Activated naive CD8-positive, alpha-beta T cell treated with anti-CD3 and anti-CD28 coated beads, Interleukin-2, amount 10 ng/mL, durations not matched to agents 7 days and 5 days (primary cell): Measurements from ENCODE around the gene PAQR7. TPM values are rescaled to one million over a fixed set of nuclear protein-coding genes. Genes with fewer than 3 reads are reported as not detected.
A peak's percentile ranks its signal among the peaks of the same experiment; 100 is the strongest.

Experiments
- ATAC-seq: fragments of 150-1000 bp; cut with Tn5 transposase; one replicate; pipeline ENCODE4 v1.10.0; 2021; ENCODE audit warnings: low read depth, moderate library complexity
- POLR2A ChIA-PET: fragments of 350-600 bp; sonication (Branson Sonifier 250); formaldehyde crosslinking; loops from one replicate; lab custom pipeline; 2021; ENCODE audit warnings: antibody characterized with exemption; lab: Charles Lee
- DNase-seq: peaks from one replicate; pipeline ENCODE4 v3.0.0; 2021
- H3K27ac Mint-ChIP-seq: one replicate; pipeline ENCODE4 v1.8.0; 2022; ENCODE audit warnings: mild to moderate bottlenecking, mixed read lengths
- H3K27me3 Mint-ChIP-seq: one replicate; pipeline ENCODE4 v1.8.0; 2022; ENCODE audit warnings: mild to moderate bottlenecking, moderate library complexity, mixed read lengths
- H3K36me3 Mint-ChIP-seq: one replicate; pipeline ENCODE4 v1.8.0; 2021; ENCODE audit warnings: mild to moderate bottlenecking, mixed read lengths
- H3K4me1 Mint-ChIP-seq: one replicate; pipeline ENCODE4 v1.8.0; 2021; ENCODE audit warnings: mixed read lengths
- H3K4me3 Mint-ChIP-seq: one replicate; pipeline ENCODE4 v1.8.0; 2022; ENCODE audit warnings: mild to moderate bottlenecking, moderate library complexity, mixed read lengths
- H3K9me3 Mint-ChIP-seq: one replicate; pipeline ENCODE4 v1.8.0; 2021; ENCODE audit warnings: mixed read lengths
- total RNA-seq, 2 experiments: library from RNA; stranded (reverse); gene quantifications; one replicate each; pipeline ENCODE4 v1.2.3, GENCODE V29; 2021

The PAQR7 gene
- total RNA-seq = 1 to 10 TPM; 4.7 to 5.2 TPM

GRCh38 chr1:25875154-25875855 is at the start of gene PAQR7:
PAQR7 (minus strand) TSS chr1:25875708; CDS start chr1:25863839, 11,869 bp downstream.
- peaks cover 19% of the 10 kb centered on the region for H3K27me3 Mint-ChIP-seq
- peak within 1 kb of the TSS; percentile 66 for H3K27ac Mint-ChIP-seq
- POLR2A ChIA-PET = interaction anchor here (0.9 to 2.0 kb wide), 7 partner anchors 9 to 127 kb away, joined by 4 to 11 read pairs (median 5); partner anchors contain the start of genes MTFR1L and PAFAH2
- no peaks in the 10 kb centered on the region for H3K36me3 Mint-ChIP-seq
- no peaks in the 10 kb centered on the region for H3K9me3 Mint-ChIP-seq
- H3K4me3 Mint-ChIP-seq = peak within 1 kb of the TSS; percentile 90
- ATAC-seq = peak; percentile 86
- H3K4me1 Mint-ChIP-seq = peaks cover 9% of the 10 kb centered on the region
- peak; percentile 80 for DNase-seq

GRCh38 chr1:25924454-25924853 is 48.9 kb upstream of the PAQR7 start:
- Mint-ChIP-seq H3K9me3 (no peaks in the 10 kb centered on the region), H3K27ac (no peak overlapping the region), H3K27me3 (peaks cover 42% of the 10 kb centered on the region), H3K4me1 (peaks cover 11% of the 10 kb centered on the region), H3K36me3 (no peaks in the 10 kb centered on the region), H3K4me3 (no peak overlapping the region)
- no peak for ATAC-seq
- POLR2A ChIA-PET = no interaction called here
- DNase-seq = no peak

- Mint-ChIP-seq H3K4me1 (peaks cover 16% of the 10 kb centered on the region), H3K27me3 (peaks cover 42% of the 10 kb centered on the region), H3K27ac (peak overlapping the region; percentile 16), H3K9me3 (no peaks in the 10 kb centered on the region), H3K4me3 (peak overlapping the region; percentile 86), H3K36me3 (no peaks in the 10 kb centered on the region)
- ATAC-seq = peak; percentile 20
- peak; percentile 38 for DNase-seq
- POLR2A ChIA-PET = interaction anchor here (0.8 to 2.1 kb wide), 6 partner anchors 16 to 74 kb away, joined by 3 to 15 read pairs (median 5); partner anchors contain the start of gene PAFAH2
These were observed 47.6 kb upstream of the PAQR7 start for GRCh38 chr1:25922971-25923552.

GRCh38 chr1:25922056-25922970 is 46.8 kb upstream of the PAQR7 start:
- DNase-seq = peak; percentile 74
- peaks cover 41% of the 10 kb centered on the region for H3K27me3 Mint-ChIP-seq
- peaks cover 21% of the 10 kb centered on the region for H3K4me1 Mint-ChIP-seq
- peak; percentile 83 for ATAC-seq
- no peaks in the 10 kb centered on the region for H3K9me3 Mint-ChIP-seq
- POLR2A ChIA-PET = interaction anchor here (0.8 to 2.1 kb wide), 7 partner anchors 15 to 75 kb away, joined by 3 to 15 read pairs (median 5); partner anchors contain the start of gene PAFAH2
- H3K27ac Mint-ChIP-seq = peak overlapping the region; percentile 72
- no peaks in the 10 kb centered on the region for H3K36me3 Mint-ChIP-seq
- peak overlapping the region; percentile 86 for H3K4me3 Mint-ChIP-seq

- Mint-ChIP-seq H3K4me3 (no peak overlapping the region), H3K4me1 (peaks cover 18% of the 10 kb centered on the region), H3K9me3 (no peaks in the 10 kb centered on the region), H3K27me3 (peaks cover 19% of the 10 kb centered on the region), H3K36me3 (no peaks in the 10 kb centered on the region), H3K27ac (no peak overlapping the region)
- DNase-seq = no peak
- ATAC-seq = no peak
- POLR2A ChIA-PET = interaction anchor here (0.6 to 1.8 kb wide), 3 partner anchors 13 to 1949 kb away, joined by 5 to 16 read pairs (median 6); partner anchors contain the start of genes PAFAH2 and STMN1
These were observed 43.1 kb upstream of the PAQR7 start for GRCh38 chr1:25918615-25919014.

- Mint-ChIP-seq H3K4me3 (peak overlapping the region; percentile 66), H3K36me3 (no peaks in the 10 kb centered on the region), H3K4me1 (peaks cover 17% of the 10 kb centered on the region), H3K27me3 (peaks cover 13% of the 10 kb centered on the region), H3K27ac (peak overlapping the region; percentile 80), H3K9me3 (no peaks in the 10 kb centered on the region)
- ATAC-seq = peak; percentile 59
- POLR2A ChIA-PET = interaction anchor here (0.6 to 1.8 kb wide), 3 partner anchors 13 to 1948 kb away, joined by 5 to 16 read pairs (median 6); partner anchors contain the start of genes PAFAH2 and STMN1
- no peak for DNase-seq
These were observed 42.5 kb upstream of the PAQR7 start for GRCh38 chr1:25917996-25918395.

GRCh38 chr1:25916460-25916859 is 41.0 kb upstream of the PAQR7 start:
- Mint-ChIP-seq H3K27me3 (peaks cover 2% of the 10 kb centered on the region), H3K27ac (no peak overlapping the region), H3K9me3 (no peaks in the 10 kb centered on the region), H3K36me3 (no peaks in the 10 kb centered on the region), H3K4me1 (peaks cover 10% of the 10 kb centered on the region), H3K4me3 (no peak overlapping the region)
- POLR2A ChIA-PET = no interaction called here
- DNase-seq (no peak), ATAC-seq (no peak)

GRCh38 chr1:25914074-25914995 is 38.8 kb upstream of the PAQR7 start:
- no peak overlapping the region for H3K4me3 Mint-ChIP-seq
- peaks cover 10% of the 10 kb centered on the region for H3K4me1 Mint-ChIP-seq
- no peaks in the 10 kb centered on the region for H3K9me3 Mint-ChIP-seq
- POLR2A ChIA-PET = interaction anchor here (1.3 kb wide), 1 partner anchor 76 kb away, joined by 4 read pairs; no protein-coding TSS in a partner anchor
- H3K27me3 Mint-ChIP-seq = peaks cover 4% of the 10 kb centered on the region
- ATAC-seq = no peak
- DNase-seq = no peak
- no peak overlapping the region for H3K27ac Mint-ChIP-seq
- H3K36me3 Mint-ChIP-seq = no peaks in the 10 kb centered on the region

GRCh38 chr1:25913206-25913605 is 37.7 kb upstream of the PAQR7 start:
- Mint-ChIP-seq H3K4me1 (peaks cover 6% of the 10 kb centered on the region), H3K27ac (no peak overlapping the region), H3K36me3 (no peaks in the 10 kb centered on the region), H3K4me3 (no peak overlapping the region), H3K9me3 (no peaks in the 10 kb centered on the region), H3K27me3 (peaks cover 9% of the 10 kb centered on the region)
- no peak for DNase-seq
- ATAC-seq = no peak
- POLR2A ChIA-PET = no interaction called here

- H3K27me3 Mint-ChIP-seq = peaks cover 18% of the 10 kb centered on the region
- no peak for DNase-seq
- ATAC-seq = no peak
- H3K27ac Mint-ChIP-seq = no peak overlapping the region
- H3K4me1 Mint-ChIP-seq = peaks cover 2% of the 10 kb centered on the region
- POLR2A ChIA-PET = interaction anchor here (1.0 kb wide), 1 partner anchor 85 kb away, joined by 4 read pairs; the partner anchor contains the start of gene PAFAH2
- no peaks in the 10 kb centered on the region for H3K9me3 Mint-ChIP-seq
- no peaks in the 10 kb centered on the region for H3K36me3 Mint-ChIP-seq
- H3K4me3 Mint-ChIP-seq = no peak overlapping the region
These were observed 36.7 kb upstream of the PAQR7 start for GRCh38 chr1:25912076-25912831.

GRCh38 chr1:25911162-25911561 is 35.7 kb upstream of the PAQR7 start:
- no peak for ATAC-seq
- Mint-ChIP-seq H3K27ac (no peak overlapping the region), H3K4me3 (no peak overlapping the region), H3K9me3 (no peaks in the 10 kb centered on the region), H3K27me3 (peaks cover 22% of the 10 kb centered on the region), H3K36me3 (no peaks in the 10 kb centered on the region), H3K4me1 (peaks cover 6% of the 10 kb centered on the region)
- POLR2A ChIA-PET = no interaction called here
- DNase-seq = no peak
